Measurements from ENCODE around the gene ALG12. TPM values are rescaled to one million over a fixed set of nuclear protein-coding genes. Genes with fewer than 3 reads are reported as not detected.
A peak's percentile ranks its signal among the peaks of the same experiment; 100 is the strongest.

ALG12 gene
- total and polyA plus RNA-seq, 2 of the 8 experiments (the other 6 are each of a cell fraction or from before 2014, with no cell fraction given), result 13.4 to 22.5 TPM

- no peak for TF ChIP-seq SRF (IDR thresholded peaks at IDR 0.05; ENCODE audit: low read depth, low read length)
- TF ChIP-seq PHF8 (conservative IDR thresholded peaks at IDR 0.05; ENCODE audit: low read depth, low read length), result peak; percentile 38; the same call in 1 of the 2 replicates
- no peak for TF ChIP-seq RAD21 (IDR thresholded peaks at IDR 0.05 in 1 of 2, conservative IDR thresholded peaks at IDR 0.05 in 1 of 2; ENCODE audit: low read depth in 2 of 2, low read length in 2 of 2)
- peak; percentile 55; the same call in 1 of the 2 replicates for TF ChIP-seq EGR1 (IDR thresholded peaks at IDR 0.05; ENCODE audit: borderline replicate concordance, low read depth, low read length)
- TF ChIP-seq BRCA1 (IDR thresholded peaks at IDR 0.05; ENCODE audit: low read depth, low read length), result no peak
- TF ChIP-seq ATF2 (IDR thresholded peaks at IDR 0.05; ENCODE audit: low read length), result no peak
- no peak for TF ChIP-seq HDAC6 (IDR thresholded peaks at IDR 0.05; ENCODE audit: low read depth, low read length)
- no peak for TF ChIP-seq RXRA (IDR thresholded peaks at IDR 0.05; ENCODE audit: insufficient read depth, low read depth, low read length)
- no peak for TF ChIP-seq POLR2AphosphoS5 (IDR thresholded peaks at IDR 0.05; ENCODE audit: low read depth, low read length)
- TF ChIP-seq KDM5A (IDR thresholded peaks at IDR 0.05; ENCODE audit: low read length), result no peak
Observed at GRCh38 chr22:49852898-49853894, 65.0 kb downstream of the ALG12 start, which contains the start of gene ZBED4 (continued).

All from H1 (cell line).